ENCODE results near the gene CPNE9.
A peak's percentile ranks its signal among the peaks of the same experiment; 100 is the strongest.

The CPNE9 gene

DNA sequence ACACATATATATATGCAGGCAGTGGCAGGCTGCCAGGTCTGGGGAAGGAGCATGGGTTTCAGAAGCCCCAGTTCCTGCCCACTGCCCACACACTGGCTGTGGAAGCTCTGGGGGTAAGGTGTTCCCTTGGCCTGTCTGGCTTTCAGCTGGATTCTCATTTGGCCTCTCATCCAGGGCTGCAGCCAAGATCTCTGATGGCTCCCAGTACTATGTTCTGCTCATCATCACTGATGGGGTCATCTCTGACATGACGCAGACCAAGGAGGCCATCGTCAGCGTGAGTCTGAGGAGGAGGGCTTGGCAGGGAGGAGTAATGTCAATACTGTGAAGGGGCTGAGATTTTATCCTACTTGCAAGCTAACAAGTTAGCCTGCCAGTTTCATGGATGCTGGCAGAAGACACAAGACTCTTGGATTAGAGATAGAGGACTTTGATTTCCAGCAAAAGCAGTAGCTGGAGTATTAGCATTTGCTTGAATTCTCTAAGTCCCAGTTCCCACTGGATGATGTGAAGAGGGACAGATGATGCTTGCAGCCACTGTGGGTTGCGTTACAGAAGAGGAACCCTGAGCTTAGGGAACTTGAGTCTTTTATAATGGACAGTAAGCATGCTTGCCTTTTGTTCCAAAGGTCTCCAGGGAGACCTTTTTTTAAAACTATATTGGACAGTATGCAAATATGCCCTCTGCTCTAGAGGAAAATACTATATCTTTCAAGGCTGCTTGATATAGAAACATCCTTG, 22.3 kb downstream of the CPNE9 start:
- TF ChIP-seq, protein P1, sequence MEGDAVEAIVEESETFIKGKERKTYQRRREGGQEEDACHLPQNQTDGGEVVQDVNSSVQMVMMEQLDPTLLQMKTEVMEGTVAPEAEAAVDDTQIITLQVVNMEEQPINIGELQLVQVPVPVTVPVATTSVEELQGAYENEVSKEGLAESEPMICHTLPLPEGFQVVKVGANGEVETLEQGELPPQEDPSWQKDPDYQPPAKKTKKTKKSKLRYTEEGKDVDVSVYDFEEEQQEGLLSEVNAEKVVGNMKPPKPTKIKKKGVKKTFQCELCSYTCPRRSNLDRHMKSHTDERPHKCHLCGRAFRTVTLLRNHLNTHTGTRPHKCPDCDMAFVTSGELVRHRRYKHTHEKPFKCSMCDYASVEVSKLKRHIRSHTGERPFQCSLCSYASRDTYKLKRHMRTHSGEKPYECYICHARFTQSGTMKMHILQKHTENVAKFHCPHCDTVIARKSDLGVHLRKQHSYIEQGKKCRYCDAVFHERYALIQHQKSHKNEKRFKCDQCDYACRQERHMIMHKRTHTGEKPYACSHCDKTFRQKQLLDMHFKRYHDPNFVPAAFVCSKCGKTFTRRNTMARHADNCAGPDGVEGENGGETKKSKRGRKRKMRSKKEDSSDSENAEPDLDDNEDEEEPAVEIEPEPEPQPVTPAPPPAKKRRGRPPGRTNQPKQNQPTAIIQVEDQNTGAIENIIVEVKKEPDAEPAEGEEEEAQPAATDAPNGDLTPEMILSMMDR (IDR thresholded peaks at IDR 0.05; ENCODE audit: insufficient read depth, missing control alignments): no peak
- DNase-seq (ENCODE audit: insufficient read length, low spot score): no peak
- FAIRE-seq: no peak

- FAIRE-seq (no peak), DNase-seq (ENCODE audit: insufficient read length, low spot score) (no peak)
- TF ChIP-seq, protein P1 (IDR thresholded peaks at IDR 0.05; ENCODE audit: insufficient read depth, missing control alignments): peak; percentile 32
Measured at GRCh38 chr3:9727041-9727595, 23.5 kb downstream of the CPNE9 start.

- DNase-seq (ENCODE audit: insufficient read length, low spot score): no peak
- FAIRE-seq: no peak
- TF ChIP-seq, protein P1 (IDR thresholded peaks at IDR 0.05; ENCODE audit: insufficient read depth, missing control alignments): no peak
Measured at GRCh38 chr3:9727743-9728142, 24.1 kb downstream of the CPNE9 start.

GRCh38 chr3:9729419-9729818, 25.8 kb downstream of the CPNE9 start:
- no peak for DNase-seq (ENCODE audit: insufficient read length, low spot score)
- TF ChIP-seq, protein P1 (IDR thresholded peaks at IDR 0.05; ENCODE audit: insufficient read depth, missing control alignments): no peak
- FAIRE-seq: no peak

GRCh38 chr3:9730657-9731205, 27.1 kb downstream of the CPNE9 start:
- peak; percentile 62 for DNase-seq (ENCODE audit: insufficient read length, low spot score)

DNA sequence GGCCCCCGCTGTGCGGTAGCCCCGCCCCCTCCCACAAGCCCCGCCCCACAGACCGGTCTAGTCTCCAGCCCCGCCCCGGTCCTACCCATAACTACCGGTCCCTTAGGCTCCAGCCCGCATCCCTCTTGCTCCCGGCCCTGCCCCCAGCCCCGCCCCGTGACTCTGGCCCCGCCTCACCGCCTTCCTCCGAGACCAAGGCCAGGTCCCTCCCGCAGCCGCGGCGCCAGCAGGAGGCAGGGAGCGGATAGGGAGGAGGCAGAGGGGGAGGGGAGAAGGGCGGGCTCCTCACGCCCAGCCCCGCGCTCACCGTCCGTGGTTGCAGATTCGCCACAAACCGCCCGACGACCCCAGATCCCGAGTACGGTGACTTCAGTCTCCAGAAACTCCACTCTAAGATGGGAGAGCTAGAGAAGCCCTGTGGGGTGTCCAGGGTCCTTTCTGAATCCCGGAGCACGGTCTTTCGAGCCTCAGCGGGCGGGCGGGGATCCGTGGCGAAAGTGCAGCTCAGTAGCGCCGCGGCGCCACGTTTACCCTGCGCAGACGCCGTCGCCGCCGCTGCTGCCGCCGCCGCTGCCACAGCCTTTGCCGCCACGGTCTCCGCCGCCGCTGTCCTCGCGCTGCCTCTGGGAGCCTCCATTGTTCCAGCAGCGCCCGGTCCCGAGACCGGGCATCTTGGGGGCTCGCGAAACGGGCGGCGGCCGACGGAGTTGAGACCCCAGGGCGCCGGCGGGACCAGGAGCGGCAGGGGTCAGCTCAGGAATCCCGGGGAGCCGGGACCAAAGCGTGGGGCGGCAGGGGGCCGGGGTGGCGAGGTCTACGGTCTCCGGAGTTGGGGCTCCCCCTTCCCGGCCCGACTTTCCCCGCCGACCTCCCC, 27.8 kb downstream of the CPNE9 start, which contains the start of gene BRPF1:
BRPF1 (plus strand) TSS at position 530 of the 874 bp plus-strand sequence. CDS start 2,406 bp downstream, outside the sequence.
- TF ChIP-seq, protein P1 (IDR thresholded peaks at IDR 0.05; ENCODE audit: insufficient read depth, missing control alignments): no peak
- no peak for FAIRE-seq
- peak; percentile 98 for DNase-seq (ENCODE audit: insufficient read length, low spot score)

More at GRCh38 chr3:9730657-9731205, 27.1 kb downstream of the CPNE9 start:
- no peak for FAIRE-seq
- TF ChIP-seq, protein P1 (IDR thresholded peaks at IDR 0.05; ENCODE audit: insufficient read depth, missing control alignments): no peak
